ENCODE measurements around the gene WDR37.

DNA sequence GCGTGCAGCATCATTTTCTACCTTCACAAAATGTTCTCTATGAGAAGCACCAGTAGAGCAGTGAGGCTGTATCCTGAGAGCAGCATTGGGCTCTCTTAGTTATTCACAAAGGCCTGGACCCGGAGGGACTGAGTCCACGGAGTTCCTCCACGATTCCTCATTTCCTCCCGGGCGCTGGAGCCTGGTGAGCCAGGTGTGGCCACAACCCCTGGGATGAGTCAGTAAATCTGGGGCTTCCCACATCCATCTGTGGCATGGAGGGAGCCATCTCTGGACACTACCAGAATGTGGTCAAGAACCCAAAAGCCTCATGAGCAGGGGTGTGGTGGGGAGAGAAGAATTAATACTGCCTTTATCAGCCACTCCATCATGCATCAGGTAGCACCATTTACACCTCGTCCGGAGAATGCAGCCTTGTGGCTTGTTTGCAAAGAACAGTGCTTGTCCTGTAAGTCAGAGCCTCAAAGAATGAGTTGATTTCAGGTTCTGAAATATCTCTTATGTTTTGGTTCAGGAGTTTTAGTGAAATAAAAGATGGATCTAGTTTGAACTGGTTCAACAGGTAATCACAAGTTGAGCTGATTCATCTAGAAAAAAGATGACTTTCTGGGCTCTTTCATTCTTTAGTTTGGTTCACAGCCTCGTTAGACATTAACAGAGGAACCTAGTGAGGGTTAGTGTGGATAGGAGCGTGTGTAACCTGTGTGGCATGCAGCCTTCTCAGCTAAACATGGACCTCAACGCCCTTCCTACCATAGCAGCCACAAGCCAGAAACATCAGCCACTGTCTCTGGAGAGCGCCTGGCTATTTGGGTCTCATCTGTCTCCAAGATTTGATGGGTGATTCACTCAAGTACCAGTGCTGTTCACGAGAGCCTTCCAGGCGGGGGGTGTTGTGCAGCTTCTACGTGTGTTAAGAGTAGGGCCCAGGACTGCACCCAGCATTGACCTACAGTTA is 95.2 kb downstream of the WDR37 start:
- TF ChIP-seq CTCF (IDR thresholded peaks at IDR 0.05; ENCODE audit: borderline replicate concordance, extremely low read depth, low read length, poor library complexity, severe bottlenecking) (no peak), EZH2 (IDR thresholded peaks at IDR 0.05; ENCODE audit: borderline replicate concordance, low read depth, low read length, severe bottlenecking) (no peak)
